C4-2B (cell line): ENCODE results near the gene CMKLR1.

Experiments
- H3K27ac ChIP-seq: fragments of 450-650 bp; 2 replicates; pipeline ENCODE4 v1.5.1; 2017
- ZFX ChIP-seq: fragments of 450-650 bp; IDR thresholded peaks from 2 replicates; pipeline ENCODE4 v1.6.1; 2017
- TF ChIP-seq, protein P1 (sequence below): fragments of 450-650 bp; conservative IDR thresholded peaks from 2 replicates; pipeline ENCODE4 v1.5.1; 2017; ENCODE audit warnings: mild to moderate bottlenecking

The CMKLR1 gene

DNA sequence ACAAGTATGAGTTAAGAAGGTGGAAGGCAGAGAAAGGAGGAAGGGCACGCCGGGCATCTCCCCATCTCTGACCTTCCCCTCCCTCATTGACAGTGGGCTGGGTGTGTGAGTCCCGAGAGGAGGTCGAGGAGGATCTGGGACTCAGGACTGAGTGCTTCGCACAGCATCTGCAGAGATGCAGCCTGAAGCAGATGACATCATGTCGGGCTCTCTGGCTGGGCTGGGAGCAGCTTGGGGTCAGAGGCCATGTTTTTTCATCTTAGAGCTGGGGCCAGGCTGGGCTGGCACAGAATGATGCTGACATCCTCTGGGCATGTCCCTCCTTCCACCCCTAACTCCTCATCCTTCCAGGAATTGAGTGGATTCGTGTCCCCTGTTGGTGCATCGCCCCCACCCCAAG is 43.5 kb downstream of the CMKLR1 start:
- H3K27ac ChIP-seq: no peak overlapping the region
- no peak for TF ChIP-seq ZFX
- TF ChIP-seq, protein P1, sequence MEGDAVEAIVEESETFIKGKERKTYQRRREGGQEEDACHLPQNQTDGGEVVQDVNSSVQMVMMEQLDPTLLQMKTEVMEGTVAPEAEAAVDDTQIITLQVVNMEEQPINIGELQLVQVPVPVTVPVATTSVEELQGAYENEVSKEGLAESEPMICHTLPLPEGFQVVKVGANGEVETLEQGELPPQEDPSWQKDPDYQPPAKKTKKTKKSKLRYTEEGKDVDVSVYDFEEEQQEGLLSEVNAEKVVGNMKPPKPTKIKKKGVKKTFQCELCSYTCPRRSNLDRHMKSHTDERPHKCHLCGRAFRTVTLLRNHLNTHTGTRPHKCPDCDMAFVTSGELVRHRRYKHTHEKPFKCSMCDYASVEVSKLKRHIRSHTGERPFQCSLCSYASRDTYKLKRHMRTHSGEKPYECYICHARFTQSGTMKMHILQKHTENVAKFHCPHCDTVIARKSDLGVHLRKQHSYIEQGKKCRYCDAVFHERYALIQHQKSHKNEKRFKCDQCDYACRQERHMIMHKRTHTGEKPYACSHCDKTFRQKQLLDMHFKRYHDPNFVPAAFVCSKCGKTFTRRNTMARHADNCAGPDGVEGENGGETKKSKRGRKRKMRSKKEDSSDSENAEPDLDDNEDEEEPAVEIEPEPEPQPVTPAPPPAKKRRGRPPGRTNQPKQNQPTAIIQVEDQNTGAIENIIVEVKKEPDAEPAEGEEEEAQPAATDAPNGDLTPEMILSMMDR: no peak

DNA sequence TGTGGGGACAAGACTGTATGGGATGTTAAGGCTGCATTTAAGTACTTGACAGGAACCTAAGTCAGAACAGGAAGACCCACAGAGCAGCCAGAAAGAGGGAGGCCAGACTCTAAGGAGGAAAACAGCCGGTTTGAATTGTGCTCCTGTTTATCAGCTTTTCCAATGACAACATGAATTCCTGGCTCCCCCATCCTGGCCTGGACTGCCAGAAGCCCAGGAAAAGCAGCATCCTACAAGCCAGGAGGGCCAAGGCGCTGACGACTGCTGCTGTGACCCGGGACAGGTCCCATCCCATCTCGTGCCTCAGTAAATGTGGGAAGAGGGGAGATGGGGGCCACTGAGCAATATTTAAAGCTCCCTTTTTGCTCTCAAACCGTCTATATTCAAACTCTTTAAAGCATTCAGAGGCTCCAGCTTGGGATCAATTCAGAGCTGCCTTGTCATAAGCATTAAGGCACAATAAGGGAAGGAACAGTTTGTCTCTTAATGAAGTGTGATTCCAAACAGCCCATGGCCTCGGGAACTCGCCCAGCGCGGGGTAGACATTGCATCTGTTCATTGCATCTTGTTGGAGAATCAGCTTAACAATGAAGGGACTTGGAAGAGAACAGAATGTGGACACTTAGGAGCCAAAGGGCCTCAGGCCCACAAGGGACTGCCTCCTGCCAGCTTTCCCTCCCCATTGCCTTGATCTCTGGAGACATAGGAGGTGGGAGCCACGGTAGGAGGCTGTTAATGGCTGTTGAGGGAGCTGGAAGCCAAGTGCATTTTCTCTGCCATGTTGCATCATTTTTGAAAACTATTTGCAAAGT is 49.6 kb downstream of the CMKLR1 start:
- TF ChIP-seq, protein P1: no peak
- no peak for TF ChIP-seq ZFX
- H3K27ac ChIP-seq: no peak overlapping the region

DNA sequence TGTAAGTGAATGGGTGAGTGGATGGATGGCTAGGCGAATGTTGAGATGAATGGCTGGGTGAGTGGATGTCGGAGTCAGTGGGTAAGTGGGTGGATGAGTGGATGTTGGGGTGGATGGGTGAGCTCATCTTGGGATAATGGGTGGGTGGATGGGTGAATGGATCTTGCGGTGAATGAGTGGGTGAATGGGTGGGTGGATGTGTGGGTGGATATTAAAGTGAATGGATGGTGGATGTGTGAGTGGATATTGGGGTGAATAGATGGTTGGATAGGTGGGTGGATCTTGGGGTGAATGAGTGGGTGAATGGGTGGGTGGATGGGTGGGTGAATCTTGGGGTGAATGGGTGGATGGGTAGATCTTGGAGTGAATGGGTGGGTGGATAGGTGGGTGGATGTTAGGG is 51.9 kb downstream of the CMKLR1 start:
- H3K27ac ChIP-seq: no peak overlapping the region
- TF ChIP-seq ZFX: no peak
- TF ChIP-seq, protein P1: no peak

DNA sequence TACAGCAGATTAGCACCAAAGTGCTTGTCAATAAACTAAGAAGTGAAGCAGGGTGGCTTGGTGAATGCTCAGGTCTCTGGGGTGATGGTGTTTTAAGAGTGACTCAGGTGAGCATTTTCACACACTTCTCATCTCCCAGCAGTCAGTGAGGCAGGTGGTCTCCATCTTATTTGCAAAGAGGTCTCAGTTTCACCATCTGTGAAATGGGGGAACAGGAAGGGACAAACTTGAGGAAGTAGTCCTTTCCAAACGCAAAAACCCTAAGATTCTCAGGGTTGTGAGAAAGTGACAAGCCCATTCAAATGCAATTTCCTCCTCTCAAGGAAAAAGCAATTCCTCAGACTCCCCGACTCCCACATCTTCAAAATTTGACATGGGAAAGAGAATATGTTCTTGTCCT is 54.1 kb downstream of the CMKLR1 start:
- TF ChIP-seq, protein P1: no peak
- TF ChIP-seq ZFX: no peak
- no peak overlapping the region for H3K27ac ChIP-seq

DNA sequence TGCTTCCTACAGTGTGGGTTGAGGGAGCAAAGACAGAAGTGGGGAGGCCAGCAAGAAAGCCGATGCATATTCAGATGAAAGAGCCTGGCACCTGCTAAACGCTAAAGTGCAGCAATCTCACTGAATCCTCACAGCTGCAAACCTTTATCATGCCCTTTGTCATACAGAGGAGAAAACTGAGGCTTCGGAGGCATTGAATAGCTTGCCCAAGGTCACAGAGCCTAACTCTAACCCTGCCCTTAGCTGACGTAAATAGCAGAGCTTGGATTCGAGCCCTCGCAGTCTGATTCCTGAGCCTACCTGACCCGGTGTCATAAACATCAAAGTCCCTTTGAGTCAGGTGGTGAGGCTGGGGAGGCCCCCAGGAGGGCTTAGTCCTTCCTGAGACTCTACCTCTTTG is 54.9 kb downstream of the CMKLR1 start:
- no peak overlapping the region for H3K27ac ChIP-seq
- TF ChIP-seq ZFX: no peak
- TF ChIP-seq, protein P1: no peak

DNA sequence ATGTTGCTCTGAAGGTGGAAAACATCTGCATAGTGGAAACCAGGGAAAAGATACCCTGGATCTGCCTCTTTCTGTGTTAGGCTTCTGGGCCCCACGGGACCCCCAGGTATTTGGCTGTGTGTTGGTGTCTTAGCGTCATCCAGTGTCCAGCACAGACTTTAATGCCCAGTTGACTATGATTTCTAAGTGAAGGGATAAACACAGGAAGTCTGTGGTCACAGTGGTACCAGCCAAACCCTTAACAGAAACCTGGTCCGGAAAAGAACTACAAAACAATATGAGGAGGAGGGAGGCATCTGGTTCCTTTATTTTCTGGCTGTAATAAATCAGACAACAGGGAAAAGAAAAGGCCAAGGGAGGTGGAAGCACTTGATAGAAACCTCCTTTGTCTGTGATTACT is 56.4 kb downstream of the CMKLR1 start:
- H3K27ac ChIP-seq: no peak overlapping the region
- TF ChIP-seq, protein P1: no peak
- TF ChIP-seq ZFX: no peak

DNA sequence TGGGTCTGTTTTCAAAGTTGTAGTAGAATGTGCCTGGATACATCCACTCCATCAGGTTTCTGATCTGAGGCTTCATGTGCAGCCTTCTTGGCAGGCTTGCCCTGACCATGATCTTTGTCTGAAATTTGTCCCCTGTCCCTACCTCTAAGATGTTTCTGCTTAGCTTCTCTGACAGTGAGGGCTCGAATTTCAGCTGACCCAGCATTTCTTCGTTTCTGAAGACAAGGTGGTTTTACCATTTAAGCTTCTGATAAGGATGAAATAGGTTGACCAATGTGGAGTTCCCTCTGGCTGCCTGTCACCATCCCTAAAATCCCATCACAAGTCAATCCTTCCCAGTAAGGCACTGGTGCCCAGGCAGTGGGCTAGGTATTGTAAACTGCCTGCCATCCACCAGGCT is 57.0 kb downstream of the CMKLR1 start:
- no peak overlapping the region for H3K27ac ChIP-seq
- no peak for TF ChIP-seq ZFX
- TF ChIP-seq, protein P1: no peak
